ENCODE data around the gene SFR1. TPM values are rescaled to one million over a fixed set of nuclear protein-coding genes. Genes with fewer than 3 reads are reported as not detected.
A peak's percentile ranks its signal among the peaks of the same experiment; 100 is the strongest.

The SFR1 gene
- polyA plus RNA-seq, 1 donor (not counting 4 experiments of a cell fraction or from before 2014, with no cell fraction given), result 10.4 TPM

DNA sequence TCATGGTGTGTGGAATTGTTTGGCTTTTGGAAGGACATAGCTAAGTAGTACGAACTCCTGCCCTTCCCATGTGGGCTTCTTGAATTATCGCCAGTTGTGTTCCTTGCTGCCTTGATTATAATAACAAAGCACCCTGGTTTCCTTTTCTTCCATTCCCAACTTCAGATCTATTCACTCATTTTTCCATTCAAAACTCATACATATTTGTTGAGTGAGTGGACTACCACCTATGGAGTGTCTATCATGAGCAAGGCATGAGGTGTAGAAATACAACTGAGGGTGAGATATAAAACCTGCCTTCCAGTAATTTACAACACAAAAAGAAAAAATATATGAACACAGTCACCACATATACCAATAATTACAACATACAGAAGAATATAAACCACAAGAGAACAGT is 31.4 kb upstream of the SFR1 start:
- dilution Hi-C loops (cut with MboI; ENCODE audit: extremely low pct_ligation_motif_present, low sequenced_read_pairs), result no loop called here
- Histone ChIP-seq H3K36me3 (ENCODE audit: control insufficient read depth in 2 of 2, extremely low read depth in 1 of 2, insufficient read depth in 2 of 2, low read length in 2 of 2) (no peaks in the 10 kb centered on the region), H3K4me2 (ENCODE audit: control insufficient read depth, extremely low read depth, insufficient read depth, low read depth, low read length) (peak overlapping the region; percentile 61), H3K79me2 (ENCODE audit: control insufficient read depth, insufficient read depth, low read length) (no peaks in the 10 kb centered on the region), H3K4me1 (ENCODE audit: control insufficient read depth, extremely low read depth, insufficient read depth, low read length) (peaks cover 55% of the 10 kb centered on the region), H4K20me1 (ENCODE audit: control insufficient read depth, extremely low read depth, insufficient read depth, low read length) (no peaks in the 10 kb centered on the region), H3K9ac (ENCODE audit: control insufficient read depth, extremely low read depth, insufficient read depth, low read length) (peak overlapping the region; percentile 62), H3K27ac (ENCODE audit: control insufficient read depth, insufficient read depth, low read length) (peak overlapping the region; percentile 95), H3K9me1 (ENCODE audit: control insufficient read depth, extremely low read depth, insufficient read depth, low read length) (no peaks in the 10 kb centered on the region), H2AFZ (ENCODE audit: control insufficient read depth, low read length) (no peak overlapping the region), H3K27me3 (ENCODE audit: control insufficient read depth, extremely low read depth, insufficient read depth, low read length) (no peaks in the 10 kb centered on the region), H3K4me3 (ENCODE audit: control insufficient read depth in 2 of 3, extremely low read depth in 1 of 3, insufficient read depth in 2 of 3, low read depth in 1 of 3, low read length in 3 of 3) (no peak overlapping the region), H3K9me3 (ENCODE audit: control insufficient read depth, low read depth, low read length) (peaks cover 12% of the 10 kb centered on the region)
- DNase-seq (ENCODE audit: low read depth, low spot score), result no peak
- TF ChIP-seq, protein P1, sequence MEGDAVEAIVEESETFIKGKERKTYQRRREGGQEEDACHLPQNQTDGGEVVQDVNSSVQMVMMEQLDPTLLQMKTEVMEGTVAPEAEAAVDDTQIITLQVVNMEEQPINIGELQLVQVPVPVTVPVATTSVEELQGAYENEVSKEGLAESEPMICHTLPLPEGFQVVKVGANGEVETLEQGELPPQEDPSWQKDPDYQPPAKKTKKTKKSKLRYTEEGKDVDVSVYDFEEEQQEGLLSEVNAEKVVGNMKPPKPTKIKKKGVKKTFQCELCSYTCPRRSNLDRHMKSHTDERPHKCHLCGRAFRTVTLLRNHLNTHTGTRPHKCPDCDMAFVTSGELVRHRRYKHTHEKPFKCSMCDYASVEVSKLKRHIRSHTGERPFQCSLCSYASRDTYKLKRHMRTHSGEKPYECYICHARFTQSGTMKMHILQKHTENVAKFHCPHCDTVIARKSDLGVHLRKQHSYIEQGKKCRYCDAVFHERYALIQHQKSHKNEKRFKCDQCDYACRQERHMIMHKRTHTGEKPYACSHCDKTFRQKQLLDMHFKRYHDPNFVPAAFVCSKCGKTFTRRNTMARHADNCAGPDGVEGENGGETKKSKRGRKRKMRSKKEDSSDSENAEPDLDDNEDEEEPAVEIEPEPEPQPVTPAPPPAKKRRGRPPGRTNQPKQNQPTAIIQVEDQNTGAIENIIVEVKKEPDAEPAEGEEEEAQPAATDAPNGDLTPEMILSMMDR (optimal IDR thresholded peaks at IDR 0.05 in 1 of 3, IDR thresholded peaks at IDR 0.05 in 1 of 3, conservative IDR thresholded peaks at IDR 0.05 in 1 of 3; ENCODE audit: extremely low read depth in 1 of 3, insufficient read depth in 2 of 3, low read length in 3 of 3), result no peak
- TF ChIP-seq EZH2 (IDR thresholded peaks at IDR 0.05; ENCODE audit: low read length), result no peak
- FAIRE-seq, result peak; percentile 96

- dilution Hi-C loops (cut with MboI; ENCODE audit: extremely low pct_ligation_motif_present, low sequenced_read_pairs), result no loop called here
- peak; percentile 79 for FAIRE-seq
- no peak overlapping the region for H2AFZ ChIP-seq (ENCODE audit: control insufficient read depth, low read length)
These were observed 29.2 kb upstream of the SFR1 start for GRCh38 chr10:104092749-104093148.

More at GRCh38 chr10:104092749-104093148, 29.2 kb upstream of the SFR1 start:
- peaks cover 18% of the 10 kb centered on the region for H3K9me3 ChIP-seq (ENCODE audit: control insufficient read depth, low read depth, low read length)
- H4K20me1 ChIP-seq (ENCODE audit: control insufficient read depth, extremely low read depth, insufficient read depth, low read length), result no peaks in the 10 kb centered on the region
- no peaks in the 10 kb centered on the region for H3K79me2 ChIP-seq (ENCODE audit: control insufficient read depth, insufficient read depth, low read length)
- DNase-seq (ENCODE audit: low read depth, low spot score), result peak; percentile 85
- peak overlapping the region in 1 of 3 experiments; percentile 12 for H3K4me3 ChIP-seq (ENCODE audit: control insufficient read depth in 2 of 3, extremely low read depth in 1 of 3, insufficient read depth in 2 of 3, low read depth in 1 of 3, low read length in 3 of 3)
- H3K9me1 ChIP-seq (ENCODE audit: control insufficient read depth, extremely low read depth, insufficient read depth, low read length), result no peaks in the 10 kb centered on the region
- H3K9ac ChIP-seq (ENCODE audit: control insufficient read depth, extremely low read depth, insufficient read depth, low read length), result peak overlapping the region; percentile 44
- H3K36me3 ChIP-seq (ENCODE audit: control insufficient read depth in 2 of 2, extremely low read depth in 1 of 2, insufficient read depth in 2 of 2, low read length in 2 of 2), result no peaks in the 10 kb centered on the region
- H3K27ac ChIP-seq (ENCODE audit: control insufficient read depth, insufficient read depth, low read length), result peak overlapping the region; percentile 90
- peaks cover 41% of the 10 kb centered on the region for H3K4me1 ChIP-seq (ENCODE audit: control insufficient read depth, extremely low read depth, insufficient read depth, low read length)
- no peak for TF ChIP-seq EZH2 (IDR thresholded peaks at IDR 0.05; ENCODE audit: low read length)
- TF ChIP-seq, protein P1 (optimal IDR thresholded peaks at IDR 0.05 in 1 of 3, IDR thresholded peaks at IDR 0.05 in 1 of 3, conservative IDR thresholded peaks at IDR 0.05 in 1 of 3; ENCODE audit: extremely low read depth in 1 of 3, insufficient read depth in 2 of 3, low read length in 3 of 3), result no peak
- peak overlapping the region; percentile 35 for H3K4me2 ChIP-seq (ENCODE audit: control insufficient read depth, extremely low read depth, insufficient read depth, low read depth, low read length)
- H3K27me3 ChIP-seq (ENCODE audit: control insufficient read depth, extremely low read depth, insufficient read depth, low read length), result no peaks in the 10 kb centered on the region
